Loucy (cell line): ENCODE measurements around the gene SLC35G3.
"Not testable (repeated sequence)": the region's sequence is repeated elsewhere in the genome, so short reads cannot be mapped to it uniquely, and the experiment has no call there.

ENCODE experiments used
- H2AFZ ChIP-seq: fragments of 200-600 bp; sonication (generic); 2 replicates; pipeline ENCODE4 v1.6.0; 2016; ENCODE audit warnings: antibody characterized with exemption, mild to moderate bottlenecking, low read length, moderate library complexity
- H3F3A ChIP-seq: fragments of 200-600 bp; 2 replicates; pipeline ENCODE4 v1.6.0; 2016; ENCODE audit warnings: antibody characterized with exemption, low read depth, mild to moderate bottlenecking
- H3K27me3 ChIP-seq: fragments of 200-600 bp; sonication (generic); 2 replicates; pipeline ENCODE4 v1.6.1; 2014; ENCODE audit warnings: low read length, mild to moderate bottlenecking; ENCODE audit not compliant: insufficient read depth, poor library complexity, severe bottlenecking
- H3K36me3 ChIP-seq: fragments of 200-600 bp; sonication (generic); 2 replicates; pipeline ENCODE4 v1.6.1; 2016; ENCODE audit warnings: low read length; ENCODE audit not compliant: insufficient read depth
- H3K4me1 ChIP-seq: fragments of 200-600 bp; sonication (generic); 2 replicates; pipeline ENCODE4 v1.5.1; 2014; ENCODE audit warnings: low read length, mild to moderate bottlenecking; ENCODE audit not compliant: insufficient read depth, poor library complexity, severe bottlenecking
- H3K4me2 ChIP-seq: fragments of 200-600 bp; sonication (generic); 2 replicates; pipeline ENCODE4 v1.6.0; 2014; ENCODE audit warnings: antibody characterized with exemption, low read length, low read depth, mild to moderate bottlenecking; ENCODE audit not compliant: poor library complexity, severe bottlenecking
- H3K4me3 ChIP-seq: fragments of 200-600 bp; sonication (generic); 2 replicates; pipeline ENCODE4 v1.5.1; 2014; ENCODE audit warnings: low read length, mild to moderate bottlenecking, mixed read lengths; ENCODE audit not compliant: poor library complexity, severe bottlenecking
- H3K79me2 ChIP-seq: fragments of 200-600 bp; sonication (generic); 2 replicates; pipeline ENCODE4 v1.6.1; 2014; ENCODE audit warnings: low read length; ENCODE audit not compliant: insufficient read depth
- H3K9ac ChIP-seq: fragments of 200-600 bp; sonication (generic); 2 replicates; pipeline ENCODE4 v1.6.0; 2014; ENCODE audit warnings: mild to moderate bottlenecking, low read depth, low read length, moderate library complexity; ENCODE audit not compliant: poor library complexity, severe bottlenecking
- H3K9me2 ChIP-seq: fragments of 200-600 bp; sonication (generic); replicated peaks from 2 replicates; pipeline ENCODE4 v1.6.1; 2016; ENCODE audit warnings: low read depth, low read length, mixed read lengths
- H3K9me3 ChIP-seq: fragments of 200-600 bp; sonication (generic); 2 replicates; pipeline ENCODE4 v1.6.1; 2014; ENCODE audit warnings: mild to moderate bottlenecking, antibody characterized with exemption, low read length, low read depth; ENCODE audit not compliant: insufficient read depth
- H4K20me1 ChIP-seq: fragments of 200-600 bp; sonication (generic); 2 replicates; pipeline ENCODE4 v1.6.0; 2014; ENCODE audit warnings: antibody characterized with exemption, low read length, mild to moderate bottlenecking; ENCODE audit not compliant: insufficient read depth, poor library complexity, severe bottlenecking
- EZH2phosphoT487 ChIP-seq: fragments of 200-600 bp; IDR thresholded peaks from 2 replicates; pipeline ENCODE4 v1.6.1; 2018; ENCODE audit warnings: antibody characterized with exemption, mild to moderate bottlenecking, moderate library complexity, borderline replicate concordance
- TF ChIP-seq, protein P1 (sequence below): fragments of 200-600 bp; sonication (generic); conservative IDR thresholded peaks from 2 replicates; pipeline ENCODE4 v1.5.1; 2014; ENCODE audit warnings: mild to moderate bottlenecking, antibody characterized with exemption, low read length

The SLC35G3 gene

DNA sequence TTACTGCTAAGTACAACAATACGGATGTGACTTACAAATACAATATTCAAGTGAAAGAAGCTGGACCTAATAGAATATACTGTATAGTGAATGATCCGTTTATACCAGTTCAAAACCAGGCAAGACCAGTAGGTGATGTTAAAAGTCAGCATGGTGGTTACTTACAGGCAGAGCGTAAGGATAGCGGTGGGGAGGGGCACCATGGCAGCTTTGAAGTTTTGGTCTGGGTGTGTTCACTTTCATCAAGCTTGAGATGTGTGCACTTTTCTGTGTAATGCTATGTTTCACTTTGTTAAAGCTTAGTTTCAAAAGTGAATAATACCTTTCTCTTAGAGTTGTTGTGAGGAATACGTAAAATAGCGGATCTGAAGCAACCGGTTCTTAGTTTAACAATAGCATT lies 16.5 kb upstream of the SLC35G3 start:
- Histone ChIP-seq H3K36me3 (no peaks in the 10 kb centered on the region), H3K27me3 (peaks cover 90% of the 10 kb centered on the region), H3K9me2 (no peaks in the 10 kb centered on the region), H4K20me1 (peaks cover 4% of the 10 kb centered on the region), H3K9me3 (no peaks in the 10 kb centered on the region), H2AFZ (no peak overlapping the region), H3K4me3 (no peak overlapping the region), H3F3A (no peaks in the 10 kb centered on the region; the same call in 1 of the 2 replicates), H3K79me2 (no peaks in the 10 kb centered on the region), H3K4me1 (peaks cover 27% of the 10 kb centered on the region), H3K4me2 (no peak overlapping the region), H3K9ac (no peak overlapping the region)
- TF ChIP-seq EZH2phosphoT487: no peak
- TF ChIP-seq, protein P1, sequence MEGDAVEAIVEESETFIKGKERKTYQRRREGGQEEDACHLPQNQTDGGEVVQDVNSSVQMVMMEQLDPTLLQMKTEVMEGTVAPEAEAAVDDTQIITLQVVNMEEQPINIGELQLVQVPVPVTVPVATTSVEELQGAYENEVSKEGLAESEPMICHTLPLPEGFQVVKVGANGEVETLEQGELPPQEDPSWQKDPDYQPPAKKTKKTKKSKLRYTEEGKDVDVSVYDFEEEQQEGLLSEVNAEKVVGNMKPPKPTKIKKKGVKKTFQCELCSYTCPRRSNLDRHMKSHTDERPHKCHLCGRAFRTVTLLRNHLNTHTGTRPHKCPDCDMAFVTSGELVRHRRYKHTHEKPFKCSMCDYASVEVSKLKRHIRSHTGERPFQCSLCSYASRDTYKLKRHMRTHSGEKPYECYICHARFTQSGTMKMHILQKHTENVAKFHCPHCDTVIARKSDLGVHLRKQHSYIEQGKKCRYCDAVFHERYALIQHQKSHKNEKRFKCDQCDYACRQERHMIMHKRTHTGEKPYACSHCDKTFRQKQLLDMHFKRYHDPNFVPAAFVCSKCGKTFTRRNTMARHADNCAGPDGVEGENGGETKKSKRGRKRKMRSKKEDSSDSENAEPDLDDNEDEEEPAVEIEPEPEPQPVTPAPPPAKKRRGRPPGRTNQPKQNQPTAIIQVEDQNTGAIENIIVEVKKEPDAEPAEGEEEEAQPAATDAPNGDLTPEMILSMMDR: no peak

DNA sequence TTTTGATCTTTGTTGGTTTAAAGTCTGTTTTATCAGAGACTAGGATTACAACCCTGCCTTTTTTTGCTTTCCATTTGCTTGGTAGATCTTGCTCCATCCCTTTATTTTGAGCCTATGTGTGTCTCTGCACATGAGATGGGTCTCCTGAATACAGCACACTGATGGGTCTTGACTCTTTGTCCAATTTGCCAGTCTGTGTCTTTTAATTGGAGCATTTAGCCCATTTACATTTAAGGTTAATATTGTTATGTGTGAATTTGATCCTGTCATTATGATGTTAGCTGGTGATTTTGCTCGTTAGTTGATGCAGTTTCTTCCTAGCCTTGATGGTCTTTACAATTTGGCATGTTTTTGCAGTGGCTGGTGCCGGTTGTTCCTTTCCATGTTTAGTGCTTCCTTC lies 8.4 kb upstream of the SLC35G3 start:
- H3K27me3 ChIP-seq: peaks cover 31% of the 10 kb centered on the region
- H4K20me1 ChIP-seq, H3F3A ChIP-seq, H3K79me2 ChIP-seq, H3K4me1 ChIP-seq, H3K9ac ChIP-seq, H3K36me3 ChIP-seq, H2AFZ ChIP-seq, H3K9me3 ChIP-seq, H3K4me2 ChIP-seq, H3K4me3 ChIP-seq, H3K9me2 ChIP-seq: not testable (repeated sequence)

DNA sequence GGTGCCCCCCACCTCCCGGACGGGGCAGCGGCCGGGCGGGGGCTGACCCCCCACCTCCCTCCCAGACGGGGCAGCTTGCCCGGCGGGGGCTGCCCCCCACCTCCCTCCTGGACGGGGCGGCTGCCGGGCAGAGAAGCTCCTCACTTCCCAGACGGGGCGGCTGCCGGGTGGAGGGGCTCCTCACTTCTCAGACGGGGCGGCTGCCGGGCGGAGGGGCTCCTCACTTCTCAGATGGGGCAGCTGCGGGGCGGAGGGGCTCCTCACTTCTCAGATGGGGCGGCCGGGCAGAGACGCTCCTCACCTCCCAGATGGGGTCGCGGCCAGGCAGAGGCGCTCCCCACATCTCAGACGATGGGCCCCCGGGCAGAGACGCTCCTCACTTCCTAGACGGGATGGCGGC lies 869 bp upstream of the SLC35G3 start:
- H4K20me1 ChIP-seq, H3K9me3 ChIP-seq, H3K9me2 ChIP-seq, H3K36me3 ChIP-seq, H3K4me2 ChIP-seq, H3K4me3 ChIP-seq, H3K9ac ChIP-seq, H2AFZ ChIP-seq, H3F3A ChIP-seq, H3K79me2 ChIP-seq, H3K4me1 ChIP-seq, H3K27me3 ChIP-seq: not testable (repeated sequence)

DNA sequence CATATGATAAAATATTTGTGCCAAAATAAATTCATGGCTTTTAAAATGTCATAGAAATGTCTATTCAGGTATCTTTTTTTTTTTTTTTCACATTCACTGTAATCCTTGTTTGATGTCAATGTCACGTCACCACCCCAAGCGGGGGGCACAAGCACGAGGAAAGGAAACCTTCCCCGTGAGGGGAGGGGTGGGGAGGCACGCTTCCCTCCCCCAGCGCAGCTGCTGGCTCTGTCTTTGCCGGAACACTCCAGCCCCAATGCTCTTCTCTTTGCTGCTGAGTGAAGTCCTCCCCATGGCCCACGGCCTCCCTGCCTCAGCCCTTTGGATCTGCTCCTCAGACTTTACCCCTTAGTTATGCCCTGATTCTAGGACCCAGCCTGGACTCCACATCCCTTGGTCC lies 1.5 kb downstream of the SLC35G3 start:
- no peaks in the 10 kb centered on the region for H3K79me2 ChIP-seq
- no peak overlapping the region for H3K4me2 ChIP-seq
- H3K4me3 ChIP-seq: no peak overlapping the region
- H3K27me3 ChIP-seq: peaks cover 10% of the 10 kb centered on the region
- no peaks in the 10 kb centered on the region for H3K36me3 ChIP-seq
- no peaks in the 10 kb centered on the region for H3K4me1 ChIP-seq
- no peaks in the 10 kb centered on the region for H3K9me2 ChIP-seq
- 0 out of 2 replicates have a peak, but pooled peaks cover 3% of the 10 kb centered on the region for H3K9me3 ChIP-seq
- TF ChIP-seq, protein P1: no peak
- TF ChIP-seq EZH2phosphoT487: no peak
- H3F3A ChIP-seq: no peaks in the 10 kb centered on the region
- no peaks in the 10 kb centered on the region for H4K20me1 ChIP-seq
- no peak overlapping the region for H2AFZ ChIP-seq
- no peak overlapping the region for H3K9ac ChIP-seq
